H1 (cell line): ENCODE results near the gene CD300E. TPM values are rescaled to one million over a fixed set of nuclear protein-coding genes. Genes with fewer than 3 reads are reported as not detected.

ENCODE experiments used
- ATF2 ChIP-seq: IDR thresholded peaks from 2 replicates; pipeline ENCODE4 v1.6.1; 2012; ENCODE audit warnings: low read length, inconsistent platforms
- CHD1 ChIP-seq: IDR thresholded peaks from 2 replicates; pipeline ENCODE4 v1.6.1; 2012; ENCODE audit warnings: low read depth, low read length, improper control_type of control experiment
- CREB1 ChIP-seq: IDR thresholded peaks from 2 replicates; pipeline ENCODE4 v1.6.1; 2012; ENCODE audit warnings: inconsistent platforms
- CTBP2 ChIP-seq: IDR thresholded peaks from 2 replicates; pipeline ENCODE4 v1.7.0; 2011; ENCODE audit warnings: borderline replicate concordance, mild to moderate bottlenecking, moderate library complexity, mixed read lengths, low read length; ENCODE audit not compliant: insufficient read depth, insufficient read length
- GTF2F1 ChIP-seq: IDR thresholded peaks from 2 replicates; pipeline ENCODE4 v1.6.1; 2012; ENCODE audit warnings: low read depth, low read length, improper control_type of control experiment, borderline replicate concordance
- NANOG ChIP-seq: IDR thresholded peaks from 2 replicates; pipeline ENCODE4 v1.6.1; 2011; ENCODE audit warnings: low read length, low read depth, mild to moderate bottlenecking, inconsistent platforms; ENCODE audit not compliant: insufficient read depth, poor library complexity, severe bottlenecking
- RFX5 ChIP-seq: IDR thresholded peaks from 2 replicates; pipeline ENCODE4 v1.6.1; 2011; ENCODE audit warnings: low read depth, low read length, improper control_type of control experiment, borderline replicate concordance
- SIX5 ChIP-seq: IDR thresholded peaks from 2 replicates; pipeline ENCODE4 v1.6.1; 2011; ENCODE audit warnings: mild to moderate bottlenecking, low read depth, low read length
- TAF7 ChIP-seq: optimal IDR thresholded peaks from 2 replicates; pipeline ENCODE3; 2011; ENCODE audit warnings: low read depth, mild to moderate bottlenecking, inconsistent platforms, low read length, moderate library complexity, borderline replicate concordance
- TBP ChIP-seq: IDR thresholded peaks from 2 replicates; pipeline ENCODE4 v1.6.1; 2011; ENCODE audit warnings: low read depth, low read length, improper control_type of control experiment
- TEAD4 ChIP-seq: IDR thresholded peaks from 2 replicates; pipeline ENCODE4 v1.6.1; 2012; ENCODE audit warnings: low read depth, low read length, inconsistent platforms, mixed read lengths
- USF2 ChIP-seq: IDR thresholded peaks from 2 replicates; pipeline ENCODE4 v1.6.1; 2011; ENCODE audit warnings: low read length, improper control_type of control experiment
- YY1 ChIP-seq: IDR thresholded peaks from 2 replicates; pipeline ENCODE4 v1.6.1; 2011; ENCODE audit warnings: low read depth, mild to moderate bottlenecking, low read length
- polyA plus RNA-seq, 7 experiments: library from polyadenylated mRNA; depleted of rRNA in 3 of 7; stranded (reverse) in 5 of 7; unstranded in 2 of 7; fragments of >200 nt in 5 of 7; fragments of 200-250 nt in 2 of 7; gene quantifications; 1 replicate in 5 of 7; 2 replicates in 1 of 7; 4 replicates in 1 of 7; pipeline versions ENCODE4 v1.2.1 to v1.2.3, GENCODE V29; 2011 to 2013; ENCODE audit warnings: missing spikeins in 2 of 7, mixed read lengths in 2 of 7
- total RNA-seq: library from RNA; stranded (reverse); fragmentation: NEBNext Ultra II Directional; extraction: Animal tissue kit (Norgen Biotek cat#: 25700); gene quantifications from 2 replicates; pipeline ENCODE4 v1.2.1, GENCODE V29; 2021

Gene CD300E
- total and polyA plus RNA-seq, 2 of the 8 experiments (the other 6 are each of a cell fraction or from before 2014, with no cell fraction given) = not detected

- TF ChIP-seq YY1 (peak; percentile 76), TEAD4 (peak; percentile 47; the same call in 1 of the 2 replicates), GTF2F1 (no peak), CTBP2 (peak; percentile 79), NANOG (peak; percentile 38), CREB1 (peak; percentile 75), TAF7 (peak; percentile 97), SIX5 (no peak), CHD1 (no peak), ATF2 (peak; percentile 73), RFX5 (no peak), USF2 (peak; percentile 67; the same call in 1 of the 2 replicates), TBP (peak; percentile 87)
Observed at GRCh38 chr17:74671031-74671771, 47.7 kb upstream of the CD300E start (continued).
